ENCODE measurements around the gene ZG16B.

Gene ZG16B

DNA sequence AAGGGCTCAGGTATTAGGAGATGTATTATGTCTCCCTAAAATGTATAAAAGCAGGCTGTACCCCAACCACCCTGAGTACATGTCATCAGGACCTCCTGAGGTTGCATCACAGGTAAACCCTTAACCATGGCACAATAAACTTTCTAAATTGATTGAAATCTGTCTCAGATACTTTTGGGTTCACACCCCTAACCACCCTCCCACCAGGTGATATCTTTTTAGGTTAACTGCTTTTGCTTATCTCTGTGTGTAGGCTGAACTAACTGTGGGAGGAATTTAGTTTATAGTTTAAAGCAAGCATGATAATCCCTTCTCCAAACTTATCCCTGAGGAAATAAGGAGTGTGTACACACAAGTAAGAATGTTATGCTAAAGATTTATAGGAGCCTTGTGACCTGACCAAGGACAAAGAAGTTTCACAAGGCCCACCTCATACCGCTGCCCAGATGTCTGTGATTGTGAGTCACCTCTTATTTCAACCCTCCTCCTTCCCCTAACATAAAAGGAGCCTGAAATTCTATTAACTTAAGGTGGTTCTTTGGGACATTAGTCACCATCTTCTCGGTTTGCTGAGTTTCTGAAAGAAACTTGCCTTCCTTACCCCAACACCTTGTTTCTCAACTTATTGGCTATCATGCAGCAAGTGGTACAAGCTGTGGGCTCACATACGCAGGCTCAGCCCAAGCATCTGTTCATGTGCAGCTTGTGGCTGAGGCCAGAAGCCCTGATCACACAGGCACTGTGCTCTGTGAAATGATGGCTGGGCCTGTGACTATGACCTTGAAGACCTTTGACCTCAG lies 16.6 kb downstream of the ZG16B start:
- DNase-seq = no peak

DNA sequence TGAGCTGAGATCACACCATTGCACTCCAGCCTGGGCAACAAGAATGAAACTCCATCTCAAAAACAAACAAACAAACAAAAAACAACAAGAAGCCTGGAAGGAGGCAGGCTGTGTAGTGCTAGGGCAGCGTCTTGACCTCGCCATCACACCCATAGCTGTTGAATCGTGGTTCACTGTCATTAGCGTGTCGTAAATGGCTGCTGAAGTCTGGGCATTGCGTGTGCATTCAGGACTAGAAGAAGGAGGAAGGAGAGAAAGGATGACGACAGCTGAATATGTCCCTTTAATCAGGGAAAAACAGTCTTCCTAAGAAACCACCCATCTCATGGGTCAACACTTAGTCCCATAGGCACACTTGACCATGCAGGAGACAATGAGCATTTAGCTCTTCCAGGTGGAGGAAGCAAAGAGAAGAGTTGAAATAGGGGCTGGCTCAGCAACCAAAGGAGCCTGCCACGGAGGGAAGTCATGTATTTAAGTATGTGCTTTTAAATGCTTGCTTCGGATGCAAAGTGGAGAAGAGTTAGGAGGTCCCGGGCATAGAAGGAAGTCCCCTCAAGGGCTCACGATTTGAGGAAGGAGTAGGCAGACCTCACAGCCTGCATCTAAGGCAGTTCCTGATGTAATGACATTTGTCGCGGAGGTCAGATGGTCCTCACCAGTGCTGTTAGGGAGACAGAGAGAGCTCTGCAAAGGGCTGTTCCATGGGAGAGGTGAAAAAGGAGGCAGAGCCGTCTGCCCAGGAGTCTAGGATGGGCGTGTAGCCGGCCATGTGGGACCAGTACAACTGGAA lies 19.0 kb downstream of the ZG16B start:
- DNase-seq = no peak

DNA sequence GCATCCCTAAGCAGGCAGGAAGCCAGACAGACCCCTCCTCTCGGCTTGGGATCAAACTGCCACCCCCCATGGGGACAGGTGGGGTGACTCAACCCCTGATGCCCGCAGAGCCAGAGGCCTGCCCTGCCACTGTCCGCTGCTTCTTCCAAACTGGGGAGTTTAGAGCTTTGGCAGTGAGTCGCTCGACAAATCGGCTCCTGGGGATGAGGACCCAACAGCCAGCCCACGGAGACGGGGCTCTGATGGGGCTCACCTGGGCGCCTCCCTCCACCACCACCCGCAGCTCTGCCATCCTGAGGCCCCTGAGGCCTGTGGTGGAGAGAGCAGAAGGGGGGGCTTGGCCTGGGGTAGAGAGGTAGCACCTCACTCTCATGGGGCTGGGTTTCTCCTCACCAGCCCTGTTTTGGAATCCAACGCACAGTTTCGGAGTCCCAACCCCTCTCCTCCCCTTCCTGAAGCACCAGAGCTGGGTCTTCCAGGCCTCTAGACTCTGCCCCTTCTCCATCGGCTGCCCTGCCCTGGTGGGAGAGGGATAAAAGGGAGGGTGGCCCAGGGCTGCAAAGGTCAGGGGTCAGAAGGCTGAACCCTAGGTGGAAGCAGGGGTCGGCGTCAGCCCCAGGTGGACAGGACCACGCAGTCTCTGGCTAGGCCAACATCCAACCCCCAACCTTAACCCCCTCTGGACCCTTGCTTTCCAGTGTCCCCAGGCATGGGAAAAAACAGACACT lies 22.1 kb downstream of the ZG16B start:
- DNase-seq = no peak

DNA sequence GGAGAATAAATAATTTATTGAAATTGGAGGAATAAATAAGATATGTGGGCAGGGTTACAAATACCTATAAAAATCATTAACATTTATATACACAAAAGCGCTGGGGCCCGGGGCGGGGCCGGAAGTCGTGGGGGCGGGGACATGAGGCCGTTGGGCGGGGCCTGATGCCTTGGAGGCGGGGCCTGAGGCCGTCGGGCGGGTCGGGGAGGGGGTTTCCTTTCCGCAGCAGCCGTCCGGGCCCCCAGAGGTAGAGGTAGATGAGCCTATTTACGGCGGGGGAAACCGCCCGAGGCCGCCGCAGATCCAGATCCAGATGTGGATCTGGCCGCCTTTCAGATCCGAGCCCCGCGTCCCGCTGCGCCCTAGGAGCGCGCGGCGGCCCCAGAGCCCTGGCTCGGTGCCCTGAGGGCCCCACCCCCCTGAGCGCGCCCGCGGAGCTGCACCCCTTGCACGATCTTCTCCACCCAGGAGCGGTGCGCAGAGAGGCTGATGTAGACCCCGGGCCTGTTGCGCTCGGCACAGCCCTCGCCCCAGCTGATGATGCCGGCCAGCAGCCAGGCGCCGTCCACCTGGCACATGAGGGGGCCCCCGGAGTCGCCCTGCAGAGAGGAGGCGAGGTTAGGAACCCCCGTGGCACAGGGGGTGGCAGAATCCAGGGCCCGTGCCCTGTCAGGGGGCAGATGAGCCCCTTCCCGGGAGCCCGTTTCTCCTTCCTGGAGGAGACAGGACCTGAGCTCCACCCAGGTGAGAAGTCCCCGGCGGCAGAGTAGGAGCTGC lies 22.8 kb downstream of the ZG16B start:
- no peak for DNase-seq

DNA sequence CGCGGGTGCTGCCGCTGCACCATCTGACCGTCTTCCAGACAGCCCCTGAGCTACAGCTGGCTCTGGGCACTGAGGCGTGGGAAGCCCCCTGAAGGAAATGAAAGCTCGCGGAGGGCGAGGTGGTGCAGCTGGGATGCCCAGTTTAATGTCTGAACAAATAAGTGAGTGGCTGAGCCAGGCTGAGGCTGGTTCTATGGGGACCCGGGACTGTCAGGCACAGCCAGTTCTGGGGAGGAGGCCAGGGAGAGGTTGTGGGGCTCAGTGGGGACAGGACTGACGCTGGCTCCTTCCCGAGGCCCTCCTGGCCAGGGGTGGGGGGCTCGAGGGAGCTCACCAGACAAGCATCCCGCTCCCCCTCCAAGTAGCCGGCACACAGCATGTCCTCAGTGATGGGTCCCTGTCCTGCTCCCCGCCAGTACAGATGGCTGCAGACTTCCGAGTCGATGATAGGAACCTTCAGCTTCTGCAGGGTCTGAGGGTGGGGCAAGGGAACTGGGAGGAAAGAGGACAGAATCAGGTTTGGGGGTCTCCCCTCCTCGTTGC lies 23.5 kb downstream of the ZG16B start:
- no peak for DNase-seq

DNA sequence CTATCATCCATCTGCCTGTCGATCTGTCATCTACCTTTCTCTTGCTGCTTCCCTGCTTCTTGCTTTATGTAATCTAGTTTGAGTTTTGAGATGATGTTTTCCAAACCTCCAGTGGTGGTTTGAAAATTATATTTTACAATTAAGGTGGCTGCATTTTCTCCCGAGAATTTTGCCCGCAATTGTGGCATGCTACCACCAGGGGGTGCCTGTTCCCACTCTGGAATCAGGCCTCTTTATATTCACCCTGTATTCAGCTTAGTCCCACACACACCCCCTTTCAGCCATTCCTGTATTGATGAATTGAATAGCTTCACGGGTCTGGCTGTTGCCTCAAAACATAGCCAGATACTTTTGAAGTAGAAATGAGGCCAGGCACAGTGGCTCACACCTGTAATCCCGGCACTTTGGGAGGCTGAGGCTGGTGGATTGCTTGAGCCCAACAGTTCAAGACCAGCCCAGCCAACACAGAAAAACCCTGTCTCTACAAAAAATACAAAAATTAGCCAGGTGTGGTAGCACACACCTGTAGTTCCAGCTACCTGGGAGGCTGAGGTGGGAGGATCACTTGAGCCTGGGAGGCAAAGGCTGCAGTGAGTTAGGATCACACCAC lies 24.7 kb downstream of the ZG16B start:
- no peak for DNase-seq

DNA sequence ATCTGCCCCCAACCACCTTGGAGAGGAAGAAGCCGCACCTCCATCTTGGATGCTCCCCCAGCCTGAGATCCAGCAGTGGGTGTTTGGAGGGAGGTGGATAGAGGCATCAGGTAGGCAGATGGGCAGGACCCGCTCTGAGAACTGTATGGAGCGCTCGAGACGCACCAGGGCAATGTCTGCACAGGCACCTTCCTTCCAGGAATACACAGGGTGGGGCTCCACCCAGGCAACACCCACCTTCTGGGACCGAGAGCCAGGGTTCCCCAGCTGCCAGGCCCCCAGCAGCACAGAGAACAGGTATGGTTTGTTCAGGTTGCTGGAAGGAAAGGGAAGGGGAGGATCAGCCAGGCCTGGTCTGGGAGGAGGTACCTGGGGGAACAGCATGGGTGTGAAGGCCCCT lies 25.4 kb downstream of the ZG16B start:
- no peak for DNase-seq

DNA sequence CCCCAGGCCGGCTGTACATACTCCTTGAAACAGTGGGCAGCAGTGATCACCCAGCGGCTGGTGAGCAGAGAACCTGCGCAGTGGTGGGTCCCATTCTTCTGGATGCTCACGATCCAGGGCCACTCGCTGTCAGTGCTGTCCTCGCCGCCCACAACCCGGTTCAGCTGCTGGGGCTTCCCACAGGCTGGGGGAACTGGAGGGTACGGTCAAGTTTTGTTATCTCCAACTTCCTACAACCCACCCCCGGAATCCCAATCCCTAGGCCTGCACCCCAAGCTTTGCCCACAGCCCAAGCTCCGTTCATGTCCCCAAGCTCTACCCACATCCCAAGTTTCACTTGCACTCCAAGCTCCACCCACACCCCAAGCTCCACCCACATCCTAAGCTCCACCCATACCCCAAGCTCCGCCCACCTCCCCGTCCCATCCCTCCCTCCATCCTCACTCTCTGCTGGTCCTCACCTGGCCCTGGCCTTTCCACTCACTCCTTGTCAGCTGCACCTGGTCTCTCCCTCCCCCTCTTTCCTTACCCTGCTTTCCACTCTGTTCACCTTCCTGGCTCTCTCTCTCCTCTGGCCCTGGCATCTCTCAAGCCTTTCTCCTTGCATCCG lies 26.1 kb downstream of the ZG16B start:
- DNase-seq = no peak

DNA sequence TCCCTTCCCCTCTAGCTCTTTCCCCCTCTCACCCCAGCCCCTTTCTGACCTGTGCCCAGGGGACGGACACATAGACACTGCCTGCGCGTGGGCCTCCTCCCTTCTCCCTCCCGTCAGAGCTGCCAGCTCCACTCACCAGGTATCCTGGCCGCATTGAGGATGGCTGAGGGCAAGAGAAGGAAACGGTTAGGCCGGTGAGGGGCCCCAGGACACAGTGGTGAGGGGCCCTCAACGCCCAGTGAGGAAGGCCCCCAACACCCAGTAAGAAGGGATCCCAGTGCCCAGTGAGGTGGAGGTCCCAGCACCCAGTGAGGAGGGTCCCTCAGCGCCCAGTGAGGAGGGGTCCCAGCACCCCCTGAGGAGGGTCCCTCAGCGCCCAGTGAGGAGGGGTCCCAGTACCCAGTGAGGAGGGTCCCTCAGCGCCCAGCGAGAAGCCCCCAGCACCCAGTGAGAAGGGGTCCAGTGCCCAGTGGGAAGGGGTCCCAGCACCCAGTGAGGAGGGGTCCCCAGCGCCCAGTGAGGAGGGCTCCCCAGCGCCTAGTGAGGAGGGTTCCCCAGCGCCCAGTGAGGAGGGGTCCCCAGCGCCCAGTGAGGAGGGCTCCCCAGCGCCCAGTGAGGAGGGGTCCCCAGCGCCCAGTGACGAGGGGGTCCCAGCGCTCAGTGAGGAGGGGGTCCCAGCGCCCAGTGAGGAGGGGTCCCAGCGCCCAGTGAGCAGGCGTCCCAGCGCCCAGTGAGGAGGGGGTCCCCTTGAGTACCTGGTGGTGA lies 26.8 kb downstream of the ZG16B start:
- DNase-seq = no peak

DNA sequence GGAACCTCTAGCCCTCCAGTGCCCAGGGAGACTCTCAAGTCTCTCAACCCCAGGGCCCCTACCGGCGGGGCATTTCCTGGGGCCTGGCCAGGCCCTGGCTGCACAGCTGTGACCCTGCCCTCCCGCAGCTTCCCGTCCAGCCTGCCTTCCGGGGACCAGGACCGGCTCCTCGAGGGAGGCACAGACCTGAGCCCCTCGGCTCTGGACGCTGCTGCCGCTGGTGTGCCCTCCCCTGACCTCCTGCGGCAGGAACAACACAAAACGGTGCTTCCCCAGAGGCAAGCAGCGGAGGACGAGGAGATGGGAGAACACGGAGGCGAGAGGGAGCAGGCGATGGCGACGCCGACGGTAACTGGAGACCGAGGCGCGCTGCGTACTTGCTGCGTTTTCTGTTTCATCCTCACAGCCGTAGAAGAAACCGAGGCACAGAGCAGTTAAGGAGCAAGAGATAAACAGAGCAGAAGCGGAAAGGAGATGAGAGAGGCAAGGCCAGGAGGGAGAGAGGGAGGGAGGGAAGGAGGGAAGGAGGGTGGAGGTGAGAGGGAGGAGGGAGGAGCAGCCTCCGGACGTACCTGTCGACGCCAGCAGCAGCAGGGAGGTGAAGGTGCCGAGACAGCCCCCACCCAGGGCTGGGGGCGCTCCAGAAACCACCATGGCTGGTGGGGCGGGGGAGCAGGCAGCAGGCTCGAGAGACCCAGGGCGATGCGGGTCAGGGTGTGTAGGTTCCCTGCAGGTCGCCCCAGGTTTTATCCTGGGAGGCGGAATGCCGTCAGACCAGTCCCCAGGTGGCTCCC lies 27.5 kb downstream of the ZG16B start, which contains the start of gene PRSS22:
TSS of gene PRSS22 (minus strand) at position 720 of the 794 bp plus-strand sequence. CDS start at position 654, 66 bp downstream.
- no peak for DNase-seq

DNA sequence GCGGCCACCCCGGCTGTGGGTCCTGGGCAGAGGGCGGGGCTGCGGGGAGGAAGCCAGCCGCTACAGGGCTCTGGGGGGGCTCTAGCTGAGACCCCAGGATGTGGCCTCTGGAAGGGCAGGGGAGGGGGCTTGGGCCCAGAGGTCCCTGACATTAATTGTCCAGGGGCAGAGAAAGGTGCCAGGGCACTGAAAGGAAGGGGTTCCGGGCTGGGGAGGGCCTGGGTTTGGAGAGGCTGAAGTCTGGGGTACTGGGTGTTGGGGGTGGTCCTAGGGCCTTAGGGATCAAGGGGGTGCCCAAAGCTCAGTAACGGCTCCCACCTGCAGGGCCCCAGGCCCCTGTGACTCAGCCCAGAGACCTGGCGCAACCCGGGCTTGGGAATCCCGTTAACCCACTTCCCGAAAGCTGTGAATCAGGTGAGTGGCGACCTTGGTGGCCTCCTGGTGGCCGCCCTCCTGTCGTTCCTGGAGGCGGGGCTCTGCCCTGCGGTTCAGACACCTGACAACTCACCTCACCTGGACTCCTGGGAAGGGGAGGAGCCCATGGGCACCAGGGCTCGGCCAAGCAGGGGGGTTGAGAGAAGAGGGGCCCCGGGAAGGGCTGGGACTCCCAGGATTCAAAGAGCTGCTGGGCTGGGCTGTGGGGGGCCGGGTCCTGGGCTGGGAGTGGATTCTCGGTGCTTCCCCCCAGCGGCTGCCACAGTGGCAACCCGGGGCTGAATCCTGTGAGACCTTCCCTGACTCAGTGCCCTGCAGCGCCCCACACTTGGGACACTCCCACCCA lies 28.3 kb downstream of the ZG16B start:
- no peak for DNase-seq

DNA sequence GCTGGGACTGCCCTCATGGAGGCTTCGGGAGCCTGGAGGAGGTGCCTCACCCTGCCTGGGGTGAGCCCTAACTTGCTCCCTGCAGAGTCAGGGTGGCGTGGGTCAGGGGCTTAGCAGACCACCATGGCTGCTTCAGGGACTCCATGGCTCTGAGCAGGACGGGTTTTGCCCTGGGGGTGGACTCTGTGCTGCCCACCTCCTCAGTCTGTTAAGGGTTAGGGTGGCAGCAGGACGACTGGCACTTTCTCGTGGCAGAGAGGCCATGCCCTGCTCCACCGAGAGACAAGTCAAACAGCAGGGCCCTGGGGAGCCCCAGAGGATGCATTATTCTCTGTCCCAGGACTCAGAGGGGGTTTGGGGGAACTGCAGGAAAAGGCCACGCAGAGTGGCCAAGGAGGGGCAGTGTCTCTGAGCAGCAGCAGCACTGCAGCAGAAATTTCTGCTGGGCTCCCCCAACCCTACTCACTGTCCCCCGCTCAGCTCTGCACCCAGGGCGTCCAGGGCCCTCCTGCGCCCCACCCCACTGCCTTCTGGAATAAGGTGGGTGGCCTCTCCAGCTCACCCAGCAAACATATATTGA lies 29.7 kb downstream of the ZG16B start:
- DNase-seq = no peak

DNA sequence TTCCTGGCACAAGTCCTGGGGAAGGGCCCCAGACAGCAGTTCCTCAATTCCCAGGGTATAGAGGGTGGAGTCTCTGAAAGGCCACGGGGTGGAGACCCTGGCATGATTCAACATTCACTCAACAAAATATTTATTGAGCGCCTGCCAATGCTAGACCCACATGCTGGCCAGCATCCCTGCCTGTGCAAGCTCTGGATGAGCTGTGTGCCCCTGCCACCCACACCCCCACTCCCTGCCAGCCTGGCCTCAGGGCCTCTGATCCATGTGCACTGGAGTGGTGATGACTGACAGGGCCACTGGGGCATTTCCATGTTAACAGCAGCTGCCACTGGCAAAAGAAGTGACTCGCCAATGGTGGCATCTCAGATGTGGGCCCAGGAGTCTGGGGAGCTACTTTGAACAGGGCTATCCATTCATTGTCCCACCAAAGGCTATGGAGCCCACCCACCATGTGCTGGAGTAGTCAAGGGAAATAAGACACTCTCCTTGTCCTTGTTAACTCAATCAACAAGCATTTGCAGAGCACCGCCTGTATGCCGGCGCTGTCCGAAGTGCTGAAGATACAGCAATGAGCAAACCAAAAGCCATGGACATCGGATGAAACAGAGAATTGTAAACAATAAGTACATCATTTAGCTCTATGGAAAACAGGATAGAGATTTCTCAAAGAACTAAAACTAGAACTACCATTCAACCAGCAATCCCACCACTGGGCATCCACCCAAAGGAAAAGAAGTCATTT lies 30.9 kb downstream of the ZG16B start:
- DNase-seq = no peak

DNA sequence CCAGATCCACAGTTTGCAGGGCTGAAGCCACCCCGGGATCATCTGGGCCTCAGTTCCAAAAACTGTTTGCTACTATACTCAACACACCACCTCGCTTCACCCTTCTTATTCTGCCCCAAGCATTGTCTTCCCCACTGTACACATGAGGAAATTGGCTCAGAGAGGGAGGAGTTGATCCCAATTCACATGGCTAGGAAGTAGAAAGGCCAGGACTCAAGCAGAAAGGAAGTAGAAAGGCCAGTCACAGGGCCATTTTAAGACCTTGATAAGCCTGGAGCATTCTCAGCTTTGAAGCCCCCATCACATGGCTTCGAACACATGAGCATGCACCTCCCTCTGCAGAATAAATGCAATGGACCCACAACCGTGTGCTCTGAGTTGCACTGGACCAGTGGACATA lies 35.5 kb downstream of the ZG16B start:
- no peak for DNase-seq

DNA sequence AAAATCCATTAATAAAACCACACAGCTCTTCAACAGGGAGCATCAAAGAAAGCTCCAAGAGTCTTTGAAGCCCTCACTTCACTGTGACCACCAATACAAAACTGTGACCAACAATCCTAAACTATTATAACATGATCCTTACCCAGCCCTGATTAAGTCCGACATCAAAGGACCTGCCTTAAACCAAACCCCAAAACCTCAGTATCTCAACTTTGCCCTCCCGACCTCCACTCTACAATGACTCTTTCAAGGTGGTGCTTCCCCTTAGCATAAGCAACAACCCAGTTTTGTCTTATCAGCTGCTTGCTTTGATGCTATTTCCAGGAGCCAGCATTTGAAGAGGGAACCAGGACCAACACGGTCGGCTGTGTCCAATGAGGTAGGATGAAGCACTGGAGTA lies 36.3 kb downstream of the ZG16B start:
- DNase-seq = no peak

DNA sequence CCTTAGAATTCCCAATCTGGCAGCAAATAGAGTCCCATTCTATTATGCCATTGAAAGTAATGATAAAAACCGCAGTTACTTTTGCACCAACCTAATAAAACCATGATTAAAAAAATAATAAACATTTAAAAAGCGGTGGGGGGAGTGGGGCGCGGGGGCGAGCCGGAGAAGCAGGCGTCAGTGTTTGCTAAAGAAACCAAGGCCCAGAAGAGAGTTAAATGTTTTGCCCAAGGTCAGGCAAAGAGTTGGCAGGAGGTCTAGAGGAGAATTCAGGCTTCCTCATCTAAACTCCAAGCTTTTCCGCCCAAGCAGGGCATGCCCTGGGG lies 37.5 kb downstream of the ZG16B start:
- DNase-seq = no peak

DNA sequence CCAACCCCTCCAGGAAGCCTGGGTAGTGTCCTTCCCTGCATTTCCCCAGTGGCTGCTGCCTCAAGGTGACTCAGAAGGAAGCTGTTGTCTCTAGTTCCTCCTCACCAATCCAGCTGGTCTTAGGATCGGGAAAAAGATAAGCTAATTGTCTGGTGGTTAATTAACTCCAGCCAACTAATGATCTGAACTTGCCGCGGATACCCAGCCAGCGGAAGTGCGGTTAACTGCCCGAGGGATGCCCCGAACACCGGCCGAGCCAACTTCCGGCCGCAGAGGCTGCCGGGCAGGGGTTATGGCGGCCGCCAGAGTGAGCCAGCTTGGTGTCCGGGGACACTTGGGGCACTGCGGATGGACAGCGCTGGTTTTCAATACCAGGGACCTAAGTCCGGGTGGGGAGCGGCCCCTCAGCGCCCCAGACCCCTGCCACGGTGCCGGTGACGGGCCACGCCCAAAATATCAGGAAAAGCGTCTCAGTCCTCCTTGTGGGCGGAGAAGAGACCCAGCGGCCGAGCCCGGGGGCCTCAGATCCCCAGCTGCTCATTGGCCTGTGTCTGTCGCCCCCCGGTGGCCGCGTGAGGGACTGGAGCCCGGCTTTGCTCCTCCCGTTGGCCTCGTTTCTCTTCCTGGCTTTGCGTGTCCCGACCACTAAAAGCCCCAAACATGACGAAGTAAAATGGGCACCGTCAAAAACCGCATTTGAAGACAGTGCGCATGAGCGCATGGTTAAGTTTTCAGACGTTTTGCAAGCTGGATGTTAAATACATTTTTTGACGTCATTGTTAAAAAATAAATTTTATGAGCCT lies 38.1 kb downstream of the ZG16B start:
- peak; percentile 97 for DNase-seq

All from right forelimb (tissue), 1 donor.